ENCODE measurements around the gene EPN3.

The EPN3 gene

DNA sequence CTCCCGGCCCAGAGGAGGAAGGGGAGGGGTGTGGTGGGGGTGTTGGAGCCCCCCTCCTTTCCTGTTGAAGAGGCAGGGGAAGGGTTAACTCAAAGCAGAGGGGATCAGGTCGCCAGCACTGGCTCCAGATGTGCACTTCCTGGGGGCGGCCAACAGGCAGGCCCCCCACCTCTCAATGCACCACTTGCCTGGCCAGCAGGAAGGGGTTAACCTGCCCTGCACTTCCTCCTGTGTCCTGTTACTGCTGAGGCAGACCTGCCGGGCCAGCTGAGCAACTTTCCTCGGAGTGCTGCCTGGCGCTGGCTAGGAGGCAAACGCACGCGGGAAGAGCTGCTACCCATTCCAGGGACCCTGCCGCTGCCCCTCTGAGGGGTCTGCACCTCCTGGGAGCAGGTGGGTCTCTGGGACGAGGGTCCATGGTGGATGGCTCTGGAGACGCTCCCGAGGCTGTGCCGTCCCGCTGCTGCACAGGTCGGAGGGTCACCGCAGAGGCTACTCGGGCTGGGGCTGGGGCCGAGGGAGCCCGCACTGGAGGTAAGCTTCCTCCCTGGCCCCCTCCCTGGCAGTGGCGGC, at the start of gene EPN3:
Gene EPN3, plus strand, starts transcription at position 284 of the 573 bp plus-strand sequence. CDS start 3,822 bp downstream, outside the sequence.
- in situ Hi-C loops (cut with HindIII; ENCODE audit: low pct_ligation_motif_present, low pct_unique_long_range_greater_than_20kb, low sequenced_read_pairs), result no loop called here
- peak; percentile 57 for DNase-seq

DNA sequence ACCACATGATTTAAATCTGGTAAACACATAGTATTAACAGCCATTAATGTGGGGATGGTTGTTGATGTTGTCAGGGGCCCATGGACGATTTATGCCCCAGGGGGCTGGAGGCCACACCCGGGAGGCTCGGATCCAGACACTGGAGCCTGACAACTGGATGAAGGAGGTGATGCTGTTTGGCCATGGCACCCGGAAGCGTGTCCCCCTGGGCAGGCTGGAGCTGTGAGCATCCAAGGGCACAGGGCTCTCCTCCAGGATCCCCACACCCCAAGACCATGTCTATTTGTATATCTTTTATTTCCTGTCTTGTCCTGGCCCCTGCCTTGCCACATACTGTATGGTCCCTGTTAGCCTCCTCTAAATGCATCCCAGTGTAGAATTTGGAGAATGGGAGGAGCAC, 49.3 kb upstream of the EPN3 start:
- no peak for DNase-seq
- in situ Hi-C loops (cut with HindIII; ENCODE audit: low pct_ligation_motif_present, low pct_unique_long_range_greater_than_20kb, low sequenced_read_pairs), result no loop called here

DNA sequence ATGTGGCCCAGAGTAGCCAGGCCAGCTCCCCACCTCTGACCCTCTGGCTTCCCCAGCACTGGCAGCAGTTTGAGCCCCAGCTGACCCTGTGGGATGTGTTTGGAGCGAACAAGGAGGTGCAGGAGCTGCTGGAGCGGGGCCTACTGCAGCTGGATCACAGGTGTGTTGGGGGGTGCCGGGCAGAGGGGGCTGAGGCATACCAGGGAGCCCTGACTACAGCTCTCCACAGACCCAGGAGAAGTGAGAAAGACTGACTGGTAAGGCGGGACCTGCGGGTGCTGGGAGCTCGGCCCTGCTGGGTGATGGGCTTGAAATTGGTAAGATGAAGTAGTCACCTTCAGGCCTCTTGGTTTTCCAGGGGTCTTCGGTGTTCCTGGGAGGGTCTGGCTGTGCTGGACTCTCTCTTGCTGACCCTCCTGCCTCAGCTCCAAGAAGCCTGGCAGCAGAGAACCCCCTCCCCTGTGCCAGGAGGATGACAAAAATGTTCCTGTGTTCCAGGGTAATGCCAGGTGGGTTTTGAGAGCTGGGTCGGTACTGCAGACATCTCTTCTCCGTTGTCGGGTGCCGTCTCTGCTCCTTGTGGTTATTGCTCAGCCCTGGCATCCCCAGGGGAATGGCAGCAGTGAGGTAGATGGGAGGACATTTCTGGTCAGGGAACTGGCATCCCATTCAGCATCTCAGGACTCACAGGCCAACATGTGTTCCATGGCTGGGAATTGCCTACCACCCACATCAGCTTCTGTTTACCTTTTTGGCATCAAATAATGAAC, 48.0 kb upstream of the EPN3 start:
- DNase-seq, result no peak
- in situ Hi-C loops (cut with HindIII; ENCODE audit: low pct_ligation_motif_present, low pct_unique_long_range_greater_than_20kb, low sequenced_read_pairs), result no loop called here

DNA sequence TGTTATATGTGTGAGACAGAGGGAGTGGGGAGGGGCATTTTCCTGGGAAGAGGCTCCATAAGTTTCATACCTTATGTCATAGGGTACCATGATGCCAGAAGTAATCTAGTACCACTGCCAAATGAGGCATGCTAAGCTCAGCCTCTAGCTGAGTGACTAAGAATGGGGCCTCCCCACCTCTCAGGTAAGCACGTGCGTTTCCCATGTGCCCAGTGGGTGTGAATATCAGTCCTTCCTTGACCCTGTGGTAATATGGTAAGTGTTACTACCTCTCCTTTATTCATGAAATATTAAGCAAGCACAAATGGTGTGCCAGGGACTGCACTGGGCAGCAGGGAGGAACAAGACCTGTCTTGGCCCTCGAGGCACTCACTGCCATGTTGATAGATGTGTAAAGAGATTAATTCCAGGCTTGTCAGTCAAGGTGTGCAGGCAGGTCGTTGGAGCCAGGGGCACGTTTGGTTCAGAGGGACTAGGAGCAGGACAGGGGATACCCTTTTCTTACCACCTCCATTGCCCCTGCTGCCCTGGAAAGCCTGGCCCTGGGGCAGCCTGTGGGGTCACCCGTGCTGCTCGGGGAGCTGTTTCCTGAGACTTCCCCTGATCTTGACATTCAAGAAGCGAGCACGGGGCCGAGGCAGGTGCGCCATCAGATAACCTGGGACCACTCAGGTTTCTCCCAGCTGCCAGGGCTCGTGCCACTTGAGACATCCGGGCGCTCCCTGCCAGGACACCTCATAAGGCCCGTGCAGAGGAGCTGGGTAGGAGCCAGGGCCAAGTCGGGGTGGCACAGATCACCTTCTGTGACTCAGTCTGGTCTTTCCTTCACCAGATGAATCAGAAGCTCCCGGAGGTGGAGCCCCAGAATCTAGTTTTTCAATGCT, 45.1 kb upstream of the EPN3 start:
- peak; percentile 51 for DNase-seq
- in situ Hi-C loops (cut with HindIII; ENCODE audit: low pct_ligation_motif_present, low pct_unique_long_range_greater_than_20kb, low sequenced_read_pairs), result no loop called here

DNA sequence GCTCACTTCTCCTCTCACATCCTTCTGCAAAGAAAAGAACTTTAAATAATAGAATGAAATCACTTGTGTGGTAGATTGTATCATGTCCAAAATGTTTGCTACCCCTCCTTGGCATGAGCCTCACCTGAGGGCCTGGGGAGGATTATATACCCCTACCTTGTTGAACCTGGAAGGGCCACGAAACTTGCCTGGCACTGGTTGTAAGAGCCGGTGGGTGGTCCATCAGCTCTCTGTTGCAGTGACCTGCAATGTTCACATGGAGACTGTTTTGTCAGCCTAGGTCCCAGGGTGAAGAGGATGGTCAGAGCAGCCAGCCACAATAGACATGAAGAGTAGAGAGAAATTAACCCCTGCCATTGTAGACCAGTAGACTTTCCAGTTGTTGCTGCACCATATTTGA, 43.7 kb upstream of the EPN3 start:
- no peak for DNase-seq
- in situ Hi-C loops (cut with HindIII; ENCODE audit: low pct_ligation_motif_present, low pct_unique_long_range_greater_than_20kb, low sequenced_read_pairs), result no loop called here

DNA sequence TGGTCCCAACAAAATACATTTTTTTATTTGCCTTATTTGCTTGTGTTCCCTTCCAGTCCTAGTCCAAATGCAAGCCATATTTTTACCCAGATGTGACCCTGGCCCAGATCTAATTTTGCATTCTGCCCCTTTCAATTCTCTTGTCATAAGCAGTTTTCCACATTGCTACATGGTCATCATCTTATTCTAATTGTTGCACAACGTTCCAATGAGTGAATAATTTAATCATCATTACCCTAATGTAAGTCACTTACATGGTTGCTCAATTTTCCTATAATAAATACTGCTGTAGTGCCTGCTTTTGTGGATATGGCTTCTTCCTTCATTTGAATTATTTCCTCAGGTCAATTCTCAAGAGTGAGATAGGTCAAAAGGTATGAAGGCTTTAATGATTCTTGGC, 41.0 kb upstream of the EPN3 start:
- in situ Hi-C loops (cut with HindIII; ENCODE audit: low pct_ligation_motif_present, low pct_unique_long_range_greater_than_20kb, low sequenced_read_pairs), result no loop called here
- DNase-seq, result no peak

DNA sequence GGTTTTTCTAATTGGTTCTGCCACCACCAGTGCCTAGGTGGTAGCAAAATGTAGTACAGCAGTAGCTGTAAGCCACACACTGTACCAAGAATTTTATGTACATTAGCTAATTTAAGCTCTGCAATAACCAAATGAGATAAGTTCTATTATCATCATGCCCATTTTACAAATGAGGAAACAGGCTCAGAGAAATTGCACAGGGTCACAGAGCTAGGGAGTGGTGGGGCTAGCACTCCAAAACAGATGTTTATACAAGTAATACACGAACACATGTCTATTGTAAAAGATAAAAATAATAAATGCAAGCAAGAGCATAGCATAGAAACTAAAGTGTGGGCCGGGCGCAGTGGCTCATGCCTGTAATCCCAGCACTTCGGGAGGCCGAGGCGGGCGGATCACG, 40.3 kb upstream of the EPN3 start:
- in situ Hi-C loops (cut with HindIII; ENCODE audit: low pct_ligation_motif_present, low pct_unique_long_range_greater_than_20kb, low sequenced_read_pairs), result no loop called here
- DNase-seq, result no peak

DNA sequence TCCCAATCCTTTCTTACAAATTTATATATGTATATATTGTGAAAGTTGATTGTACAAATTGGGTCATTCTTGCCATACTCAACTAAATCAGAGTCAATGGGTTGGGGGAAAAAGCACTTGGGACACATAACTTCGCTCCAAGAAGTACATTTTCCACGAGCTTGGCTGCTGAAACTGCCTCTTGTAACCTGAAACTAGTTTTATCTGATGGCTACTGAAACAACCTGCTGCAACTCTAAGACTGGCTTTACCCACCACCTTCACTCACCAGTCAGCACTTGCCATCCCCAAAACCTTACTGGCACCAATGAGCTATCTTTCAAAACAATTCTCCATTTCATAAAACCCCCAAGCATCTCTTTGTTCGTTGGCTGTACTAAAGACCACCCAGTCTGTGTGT, 38.8 kb upstream of the EPN3 start:
- in situ Hi-C loops (cut with HindIII; ENCODE audit: low pct_ligation_motif_present, low pct_unique_long_range_greater_than_20kb, low sequenced_read_pairs), result no loop called here
- DNase-seq, result no peak

DNA sequence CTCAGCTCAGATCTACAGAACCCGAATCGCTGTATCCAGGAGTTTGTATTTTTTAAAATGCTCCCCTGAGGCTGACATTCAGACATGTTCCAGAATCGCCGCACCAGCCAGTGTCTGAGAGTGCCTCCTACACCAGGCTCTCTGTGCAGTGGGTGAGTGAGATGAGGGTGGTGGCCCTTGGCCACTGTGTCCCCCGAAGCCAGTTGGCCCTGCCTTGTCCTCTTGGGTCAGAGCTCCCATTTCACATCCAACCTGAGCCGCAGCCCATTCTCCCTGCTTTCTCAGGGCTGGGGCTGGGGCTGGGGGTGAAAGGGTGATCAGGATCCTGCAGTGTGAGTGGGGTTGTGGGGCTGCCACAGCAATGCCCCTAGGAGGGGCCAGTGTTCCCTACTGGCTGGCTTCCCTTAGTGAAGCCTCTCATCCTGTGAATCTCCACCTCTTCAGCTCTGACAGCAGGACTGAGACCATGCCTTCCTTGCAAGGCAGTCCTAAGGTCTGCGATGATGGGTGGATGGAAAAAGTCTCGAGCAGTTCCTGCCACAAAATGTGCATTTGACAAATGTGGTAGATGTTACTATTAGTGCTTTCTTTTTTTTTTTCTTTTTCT, 37.2 kb upstream of the EPN3 start:
- in situ Hi-C loops (cut with HindIII; ENCODE audit: low pct_ligation_motif_present, low pct_unique_long_range_greater_than_20kb, low sequenced_read_pairs), result no loop called here
- no peak for DNase-seq

DNA sequence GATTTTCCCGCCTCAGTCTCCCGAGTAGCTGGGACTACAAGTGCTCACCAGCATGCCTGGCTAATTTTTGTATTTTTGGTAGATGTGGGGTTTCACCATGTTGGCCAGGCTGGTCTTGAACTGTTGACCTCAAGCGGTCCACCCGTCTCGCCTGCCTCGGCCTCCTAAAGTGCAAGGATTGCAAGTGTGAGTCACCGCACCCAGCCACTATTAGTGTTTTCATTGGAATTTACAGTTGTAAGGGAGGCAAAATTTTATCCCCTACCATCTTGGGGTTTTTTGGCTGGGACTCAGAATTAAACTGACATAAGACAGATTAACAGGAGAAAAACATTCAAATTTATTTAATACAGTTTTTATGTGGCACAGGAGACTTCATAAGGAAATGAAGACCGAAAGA, 36.6 kb upstream of the EPN3 start:
- peak; percentile 21 for DNase-seq

DNA sequence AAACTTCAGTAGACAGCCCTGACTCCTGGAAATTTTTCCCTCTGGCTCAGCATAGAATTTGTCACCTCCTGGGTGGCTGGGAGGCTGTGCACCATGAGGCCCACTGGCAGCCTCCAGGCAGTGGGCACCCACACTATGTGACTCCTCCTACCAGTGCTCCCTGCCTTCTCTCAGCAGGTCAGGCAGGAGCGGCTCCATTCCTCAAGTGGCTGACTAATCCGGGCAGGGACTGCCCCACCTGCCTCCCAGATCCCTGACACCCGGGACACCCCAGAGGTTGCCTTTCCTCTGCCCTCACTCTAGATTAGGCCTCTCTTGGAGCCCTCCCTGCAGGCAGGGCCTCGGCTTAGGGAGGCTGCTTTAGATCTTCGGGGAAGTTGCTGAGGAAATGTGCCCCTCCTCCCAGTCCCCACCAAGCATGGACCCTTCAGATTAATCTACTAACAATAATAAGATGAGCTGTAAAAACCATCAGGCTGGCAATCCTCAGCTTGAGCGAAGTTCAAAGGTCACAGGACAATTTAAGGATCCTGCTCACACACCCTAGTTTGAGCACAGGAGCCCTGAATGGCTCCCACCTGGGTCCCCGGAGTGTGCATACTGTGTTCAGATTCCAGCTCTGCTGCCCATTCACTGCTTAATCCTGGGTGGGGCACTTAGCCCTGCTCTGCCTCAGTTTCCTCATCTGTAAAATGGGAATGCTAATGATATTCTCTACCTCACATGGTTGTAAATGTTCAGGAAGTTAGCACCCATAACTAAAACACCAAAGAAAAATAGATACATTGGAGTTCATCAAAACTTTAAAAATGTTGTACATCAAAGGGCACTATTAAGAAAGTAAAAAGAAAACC, 34.3 kb upstream of the EPN3 start:
- DNase-seq, result peak; percentile 49
- in situ Hi-C loops (cut with HindIII; ENCODE audit: low pct_ligation_motif_present, low pct_unique_long_range_greater_than_20kb, low sequenced_read_pairs), result no loop called here

More for the DNA sequence above, 36.6 kb upstream of the EPN3 start:
- in situ Hi-C loops (cut with HindIII; ENCODE audit: low pct_ligation_motif_present, low pct_unique_long_range_greater_than_20kb, low sequenced_read_pairs), result no loop called here

DNA sequence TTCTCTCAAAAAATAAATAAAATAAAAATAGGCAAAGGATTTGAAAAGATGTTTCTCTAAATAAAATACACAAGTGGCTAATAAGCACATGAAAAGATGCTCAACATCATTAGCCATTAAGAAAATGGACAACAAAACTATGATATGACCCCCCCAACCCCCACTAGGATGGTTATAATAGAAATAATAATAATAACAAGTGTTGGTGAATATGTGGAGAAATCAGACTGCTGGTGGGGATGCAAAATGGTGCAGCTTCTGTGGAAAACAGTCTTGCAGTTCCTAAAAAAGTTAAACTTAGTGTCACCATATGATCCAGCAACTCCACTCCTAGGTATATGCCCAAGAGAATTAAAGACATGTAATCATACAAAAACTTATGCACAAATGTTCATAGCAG, 33.3 kb upstream of the EPN3 start:
- in situ Hi-C loops (cut with HindIII; ENCODE audit: low pct_ligation_motif_present, low pct_unique_long_range_greater_than_20kb, low sequenced_read_pairs), result no loop called here
- no peak for DNase-seq

DNA sequence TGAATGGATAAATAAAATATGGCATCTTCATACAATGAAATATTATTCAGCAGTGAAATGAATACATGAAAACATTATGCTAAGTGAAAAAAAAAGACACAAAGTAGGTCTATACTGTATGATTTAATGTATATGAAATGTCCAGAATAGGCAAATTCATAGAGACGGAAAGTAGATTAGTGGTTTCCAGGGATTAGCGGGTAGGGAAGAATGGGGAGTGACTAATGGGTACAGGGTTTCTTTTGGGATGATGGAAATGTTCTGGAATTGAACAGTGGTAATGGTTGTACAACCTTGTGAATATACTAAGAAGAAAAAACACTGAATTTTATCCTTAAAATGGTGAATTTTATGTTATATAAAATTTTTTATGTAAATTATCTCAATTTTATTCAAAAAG, 32.8 kb upstream of the EPN3 start:
- in situ Hi-C loops (cut with HindIII; ENCODE audit: low pct_ligation_motif_present, low pct_unique_long_range_greater_than_20kb, low sequenced_read_pairs), result no loop called here
- no peak for DNase-seq

DNA sequence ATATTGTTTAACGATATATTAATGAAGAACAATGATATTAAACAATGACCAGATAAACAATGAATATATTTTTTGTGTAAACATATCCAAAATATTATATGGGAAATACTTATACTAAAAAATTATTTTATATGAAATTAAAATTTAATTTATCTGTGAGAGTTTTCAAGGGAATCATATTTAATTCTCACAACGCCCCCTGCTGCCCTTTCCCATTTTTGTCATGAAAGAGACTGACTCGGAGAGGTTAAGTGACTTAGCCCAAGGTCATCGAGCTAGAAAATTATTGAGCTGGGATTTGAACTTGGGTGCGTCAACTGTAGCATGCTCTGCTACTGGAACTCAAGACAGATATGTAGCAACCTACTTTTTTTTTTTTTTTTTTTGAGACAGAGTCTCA, 31.5 kb upstream of the EPN3 start:
- in situ Hi-C loops (cut with HindIII; ENCODE audit: low pct_ligation_motif_present, low pct_unique_long_range_greater_than_20kb, low sequenced_read_pairs), result no loop called here
- DNase-seq, result peak; percentile 52

DNA sequence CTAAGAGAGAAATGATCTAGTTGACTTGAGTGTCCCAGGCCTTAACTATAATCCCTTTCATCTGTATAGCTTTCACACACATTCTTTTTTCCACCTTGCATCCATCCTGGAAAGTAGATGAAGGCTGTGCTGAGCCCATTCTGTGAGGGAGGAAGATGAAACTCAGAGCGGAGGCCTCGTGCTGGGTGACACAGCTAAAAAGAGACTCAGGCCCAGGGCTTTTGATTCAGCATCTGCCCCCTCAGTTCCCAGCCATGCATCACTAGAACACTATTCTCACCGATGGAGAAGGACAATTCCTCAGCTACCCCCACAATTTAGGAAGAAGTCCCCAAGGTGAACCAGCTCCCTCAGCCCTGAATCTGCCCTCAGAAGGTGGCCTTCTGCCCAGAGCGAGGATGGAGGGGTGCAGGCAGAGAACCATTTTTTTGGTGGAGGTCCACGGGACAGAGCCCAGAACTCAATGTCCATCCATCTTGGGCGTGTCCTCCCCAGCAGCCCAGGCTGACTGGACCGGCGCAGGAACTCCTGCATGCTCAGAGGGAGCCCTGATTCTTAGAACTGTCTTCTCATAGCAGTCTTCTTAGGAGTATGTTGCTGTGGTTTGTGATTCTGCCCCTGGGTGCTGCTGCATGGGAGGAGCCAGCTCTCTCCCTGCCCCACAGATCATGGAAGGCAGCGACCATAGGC, 30.1 kb upstream of the EPN3 start:
- DNase-seq, result no peak

DNA sequence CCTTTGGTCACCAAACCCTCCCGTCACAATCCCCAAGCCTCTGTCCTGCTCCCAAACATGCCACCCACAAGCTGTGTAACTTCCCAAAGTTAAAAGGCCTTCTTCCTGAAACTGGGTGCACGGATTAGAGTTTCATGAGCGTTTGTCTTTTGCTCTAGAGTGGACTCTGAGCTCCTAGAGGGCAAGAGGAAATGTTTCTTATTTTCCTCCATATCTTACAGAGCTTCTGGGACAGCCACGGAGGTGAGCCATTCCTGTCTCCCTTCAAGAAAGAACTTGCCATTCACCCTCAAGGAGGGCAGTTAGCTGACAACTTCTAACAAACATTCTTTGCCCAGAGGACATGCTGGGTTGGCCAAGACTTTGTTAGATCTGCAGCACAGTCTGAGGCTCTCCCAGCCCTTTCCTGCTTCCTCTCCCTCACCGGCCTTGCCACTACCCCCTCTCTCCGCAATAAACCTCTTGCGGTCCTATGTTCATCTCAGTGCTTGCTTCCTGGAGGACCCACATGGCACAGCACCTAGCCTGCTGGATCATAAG, 26.9 kb upstream of the EPN3 start:
- DNase-seq, result no peak
- in situ Hi-C loops (cut with HindIII; ENCODE audit: low pct_ligation_motif_present, low pct_unique_long_range_greater_than_20kb, low sequenced_read_pairs), result no loop called here

More for the DNA sequence above, 30.1 kb upstream of the EPN3 start:
- in situ Hi-C loops (cut with HindIII; ENCODE audit: low pct_ligation_motif_present, low pct_unique_long_range_greater_than_20kb, low sequenced_read_pairs), result no loop called here

DNA sequence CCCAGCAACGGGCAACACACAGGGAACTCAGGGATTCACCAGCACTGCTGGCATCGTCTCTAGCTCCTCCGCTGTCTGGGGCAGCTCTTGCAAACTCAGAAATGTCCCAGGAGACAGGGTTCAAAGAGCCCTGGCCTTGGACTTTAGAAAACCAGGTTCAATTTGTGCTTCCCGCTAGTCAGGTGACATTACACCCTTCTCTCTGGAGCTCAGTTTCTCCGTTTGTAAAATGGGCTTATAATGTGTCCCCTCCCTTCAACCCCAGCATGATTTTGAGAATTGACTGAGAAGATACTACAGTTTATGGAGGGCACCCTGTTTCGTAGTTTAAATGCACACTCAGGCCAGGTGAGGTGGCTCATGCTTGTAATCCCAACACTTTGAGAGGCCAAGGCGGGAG, 26.2 kb upstream of the EPN3 start:
- DNase-seq, result no peak
- in situ Hi-C loops (cut with HindIII; ENCODE audit: low pct_ligation_motif_present, low pct_unique_long_range_greater_than_20kb, low sequenced_read_pairs), result no loop called here
